Breast epithelium (tissue), 3 donors: ENCODE results near the gene SPTB.

Source experiments
- POLR2A ChIP-seq: fragments of 450-650 bp; IDR thresholded peaks from one replicate; pipeline ENCODE4 v1.6.1; 2016; ENCODE audit warnings: antibody characterized with exemption, mild to moderate bottlenecking, moderate library complexity
- TF ChIP-seq, protein P1 (sequence below), 3 donors: fragments of 450-650 bp; IDR thresholded peaks; one replicate each; pipeline ENCODE4 v1.5.1; 2016 to 2017; ENCODE audit warnings: antibody characterized with exemption in 3 of 3, mild to moderate bottlenecking in 3 of 3, moderate library complexity in 3 of 3

DNA sequence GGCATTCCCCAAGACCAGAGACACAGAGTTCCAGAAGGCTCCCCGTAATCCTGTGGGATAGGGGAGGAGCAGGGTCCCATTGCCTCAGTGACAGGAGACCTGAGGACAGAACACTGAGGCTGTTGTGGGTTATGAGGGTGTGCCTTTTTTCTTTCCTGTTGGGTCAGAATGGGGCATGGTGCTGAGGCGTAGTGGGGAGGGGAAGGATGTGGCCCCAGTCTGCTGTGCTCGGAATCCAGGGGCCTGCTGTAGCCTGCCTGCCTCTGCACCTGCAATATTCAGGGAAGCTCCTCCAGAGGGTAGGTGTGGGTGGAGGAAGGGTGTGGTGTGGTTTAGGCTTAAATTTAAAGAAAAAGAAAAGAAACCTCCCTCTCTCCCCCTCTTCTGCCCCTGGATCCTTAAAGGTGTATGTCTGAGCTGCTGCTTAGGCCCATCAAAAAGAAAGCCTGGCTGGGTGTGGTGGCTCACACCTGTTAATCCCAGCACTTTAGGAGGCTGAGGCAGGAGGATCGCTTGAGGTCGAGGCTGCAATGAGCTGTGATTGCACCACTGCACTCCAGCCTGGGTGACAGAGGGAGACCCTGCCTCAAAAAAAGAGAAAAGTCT is 156.8 kb downstream of the SPTB start:
- TF ChIP-seq POLR2A: no peak
- TF ChIP-seq, protein P1, sequence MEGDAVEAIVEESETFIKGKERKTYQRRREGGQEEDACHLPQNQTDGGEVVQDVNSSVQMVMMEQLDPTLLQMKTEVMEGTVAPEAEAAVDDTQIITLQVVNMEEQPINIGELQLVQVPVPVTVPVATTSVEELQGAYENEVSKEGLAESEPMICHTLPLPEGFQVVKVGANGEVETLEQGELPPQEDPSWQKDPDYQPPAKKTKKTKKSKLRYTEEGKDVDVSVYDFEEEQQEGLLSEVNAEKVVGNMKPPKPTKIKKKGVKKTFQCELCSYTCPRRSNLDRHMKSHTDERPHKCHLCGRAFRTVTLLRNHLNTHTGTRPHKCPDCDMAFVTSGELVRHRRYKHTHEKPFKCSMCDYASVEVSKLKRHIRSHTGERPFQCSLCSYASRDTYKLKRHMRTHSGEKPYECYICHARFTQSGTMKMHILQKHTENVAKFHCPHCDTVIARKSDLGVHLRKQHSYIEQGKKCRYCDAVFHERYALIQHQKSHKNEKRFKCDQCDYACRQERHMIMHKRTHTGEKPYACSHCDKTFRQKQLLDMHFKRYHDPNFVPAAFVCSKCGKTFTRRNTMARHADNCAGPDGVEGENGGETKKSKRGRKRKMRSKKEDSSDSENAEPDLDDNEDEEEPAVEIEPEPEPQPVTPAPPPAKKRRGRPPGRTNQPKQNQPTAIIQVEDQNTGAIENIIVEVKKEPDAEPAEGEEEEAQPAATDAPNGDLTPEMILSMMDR (IDR thresholded peaks at IDR 0.05): no peak
